IPS-18a (cell line): ENCODE results near the gene USP35.

Source experiments
- H3K27ac ChIP-seq: one replicate; pipeline ENCODE4 v1.5.1; 2013; ENCODE audit warnings: low read length
- H3K27me3 ChIP-seq: one replicate; pipeline ENCODE4 v1.6.1; 2013; ENCODE audit warnings: mild to moderate bottlenecking, low read length; ENCODE audit not compliant: control insufficient read depth, insufficient read depth
- H3K36me3 ChIP-seq: one replicate; pipeline ENCODE4 v1.6.1; 2013; ENCODE audit warnings: low read depth, low read length; ENCODE audit not compliant: control insufficient read depth
- H3K4me1 ChIP-seq: one replicate; pipeline ENCODE4 v1.6.1; 2013; ENCODE audit warnings: low read depth, low read length; ENCODE audit not compliant: control insufficient read depth
- H3K4me3 ChIP-seq: one replicate; pipeline ENCODE4 v1.5.1; 2013; ENCODE audit warnings: low read length
- H3K9ac ChIP-seq: one replicate; pipeline ENCODE4 v1.6.1; 2013; ENCODE audit warnings: mild to moderate bottlenecking, low read length, moderate library complexity
- H3K9me3 ChIP-seq: one replicate; pipeline ENCODE4 v1.6.1; 2013; ENCODE audit warnings: low read depth, low read length; ENCODE audit not compliant: control insufficient read depth

Gene USP35

GRCh38 chr11:78192223-78192719, 3.6 kb downstream of the USP35 start:
- no peaks in the 10 kb centered on the region for H3K27me3 ChIP-seq
- no peak overlapping the region for H3K4me3 ChIP-seq
- no peaks in the 10 kb centered on the region for H3K9me3 ChIP-seq
- H3K27ac ChIP-seq, result no peak overlapping the region
- no peak overlapping the region for H3K9ac ChIP-seq
- H3K36me3 ChIP-seq, result no peaks in the 10 kb centered on the region
- H3K4me1 ChIP-seq, result peaks cover 4% of the 10 kb centered on the region

- Histone ChIP-seq H3K4me1 (no peaks in the 10 kb centered on the region), H3K36me3 (no peaks in the 10 kb centered on the region), H3K4me3 (no peak overlapping the region), H3K27me3 (no peaks in the 10 kb centered on the region), H3K27ac (no peak overlapping the region), H3K9me3 (no peaks in the 10 kb centered on the region), H3K9ac (no peak overlapping the region)
These were observed 4.2 kb downstream of the USP35 start for GRCh38 chr11:78192911-78193351.

DNA sequence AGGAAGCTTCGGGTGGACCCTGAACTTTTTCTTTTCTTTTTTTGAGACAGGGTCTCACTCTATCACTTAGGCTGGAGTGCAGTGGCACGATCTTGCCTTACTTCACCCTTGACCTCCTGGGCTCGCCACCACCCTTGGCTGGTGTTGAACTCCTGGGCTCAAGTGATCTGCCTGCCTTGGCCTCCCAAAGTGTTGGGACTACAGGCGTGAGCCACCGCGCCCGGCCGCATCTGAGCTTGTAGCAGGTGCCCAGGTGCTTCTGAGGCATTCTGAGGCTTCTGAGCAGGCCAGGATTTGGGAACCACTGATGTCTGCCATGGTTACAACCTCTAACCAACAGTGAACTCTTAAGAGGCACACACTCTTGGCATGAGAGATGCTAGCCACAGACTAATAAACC, 5.1 kb downstream of the USP35 start:
- no peaks in the 10 kb centered on the region for H3K4me1 ChIP-seq
- no peak overlapping the region for H3K27ac ChIP-seq
- no peaks in the 10 kb centered on the region for H3K36me3 ChIP-seq

GRCh38 chr11:78194490-78194889, 5.8 kb downstream of the USP35 start:
- no peaks in the 10 kb centered on the region for H3K4me1 ChIP-seq
- H3K9ac ChIP-seq, result no peak overlapping the region
- H3K9me3 ChIP-seq, result no peaks in the 10 kb centered on the region
- no peak overlapping the region for H3K27ac ChIP-seq
- no peaks in the 10 kb centered on the region for H3K27me3 ChIP-seq
- H3K36me3 ChIP-seq, result no peaks in the 10 kb centered on the region
- no peak overlapping the region for H3K4me3 ChIP-seq

More for the DNA sequence above, 5.1 kb downstream of the USP35 start:
- no peaks in the 10 kb centered on the region for H3K27me3 ChIP-seq
- no peak overlapping the region for H3K4me3 ChIP-seq
- H3K9ac ChIP-seq, result no peak overlapping the region
- H3K9me3 ChIP-seq, result no peaks in the 10 kb centered on the region

DNA sequence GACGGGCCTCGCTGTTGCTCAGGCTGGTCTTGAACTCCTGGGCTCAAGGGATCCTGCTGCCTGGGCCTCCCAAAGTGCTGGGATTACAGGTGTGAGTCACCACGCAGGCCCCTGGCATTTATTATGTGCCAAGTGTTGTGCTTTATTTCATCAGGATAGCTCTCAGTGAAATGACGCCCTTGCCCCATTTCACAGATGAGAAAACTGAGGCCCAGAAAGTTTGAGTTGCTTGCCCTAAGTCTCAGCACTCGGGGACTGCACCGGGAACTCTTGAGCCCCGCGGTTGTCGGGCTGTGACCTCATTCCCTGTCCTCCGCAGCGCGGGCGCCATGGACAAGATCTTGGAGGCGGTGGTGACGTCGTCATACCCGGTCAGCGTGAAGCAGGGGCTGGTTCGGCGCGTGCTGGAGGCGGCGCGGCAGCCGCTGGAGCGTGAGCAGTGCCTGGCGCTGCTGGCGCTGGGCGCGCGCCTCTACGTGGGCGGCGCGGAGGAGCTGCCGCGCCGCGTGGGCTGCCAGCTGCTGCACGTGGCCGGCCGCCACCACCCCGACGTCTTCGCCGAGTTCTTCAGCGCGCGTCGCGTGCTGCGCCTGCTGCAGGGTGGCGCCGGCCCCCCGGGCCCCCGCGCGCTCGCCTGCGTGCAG, 7.3 kb downstream of the USP35 start:
- H3K36me3 ChIP-seq, result no peaks in the 10 kb centered on the region
- H3K9me3 ChIP-seq, result no peaks in the 10 kb centered on the region
- H3K9ac ChIP-seq, result no peak overlapping the region
- H3K27me3 ChIP-seq, result no peaks in the 10 kb centered on the region
- no peak overlapping the region for H3K27ac ChIP-seq
- H3K4me3 ChIP-seq, result no peak overlapping the region
- H3K4me1 ChIP-seq, result no peaks in the 10 kb centered on the region

GRCh38 chr11:78196661-78197091, 8.0 kb downstream of the USP35 start:
- Histone ChIP-seq H3K27ac (no peak overlapping the region), H3K27me3 (no peaks in the 10 kb centered on the region), H3K9ac (no peak overlapping the region), H3K4me3 (no peak overlapping the region), H3K4me1 (no peaks in the 10 kb centered on the region), H3K9me3 (no peaks in the 10 kb centered on the region), H3K36me3 (no peaks in the 10 kb centered on the region)

DNA sequence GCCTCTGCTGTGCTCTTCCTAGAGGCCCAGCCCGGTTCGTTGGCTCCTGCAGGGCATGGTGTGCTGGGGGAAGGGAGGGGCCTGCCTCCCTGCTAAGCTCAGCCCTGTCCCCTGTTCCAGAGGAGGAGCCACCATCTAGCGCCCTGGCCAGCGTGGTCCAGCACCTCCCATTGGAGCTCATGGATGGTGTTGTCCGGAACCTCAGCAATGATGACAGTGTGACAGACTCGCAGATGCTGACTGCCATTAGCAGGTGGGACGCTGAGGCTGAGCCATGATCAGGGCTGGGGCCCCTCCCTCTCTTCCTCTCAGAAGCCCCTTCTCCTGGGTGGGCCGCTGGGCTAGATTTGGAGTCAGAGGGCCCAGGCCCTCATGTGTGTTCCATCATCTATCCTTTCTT, 9.1 kb downstream of the USP35 start:
- Histone ChIP-seq H3K9ac (no peak overlapping the region), H3K4me1 (no peaks in the 10 kb centered on the region), H3K27me3 (no peaks in the 10 kb centered on the region)

GRCh38 chr11:78199015-78199652, 10.4 kb downstream of the USP35 start:
- no peak overlapping the region for H3K27ac ChIP-seq
- H3K36me3 ChIP-seq, result no peaks in the 10 kb centered on the region

More for the DNA sequence above, 9.1 kb downstream of the USP35 start:
- Histone ChIP-seq H3K27ac (no peak overlapping the region), H3K9me3 (no peaks in the 10 kb centered on the region), H3K36me3 (no peaks in the 10 kb centered on the region), H3K4me3 (no peak overlapping the region)

DNA sequence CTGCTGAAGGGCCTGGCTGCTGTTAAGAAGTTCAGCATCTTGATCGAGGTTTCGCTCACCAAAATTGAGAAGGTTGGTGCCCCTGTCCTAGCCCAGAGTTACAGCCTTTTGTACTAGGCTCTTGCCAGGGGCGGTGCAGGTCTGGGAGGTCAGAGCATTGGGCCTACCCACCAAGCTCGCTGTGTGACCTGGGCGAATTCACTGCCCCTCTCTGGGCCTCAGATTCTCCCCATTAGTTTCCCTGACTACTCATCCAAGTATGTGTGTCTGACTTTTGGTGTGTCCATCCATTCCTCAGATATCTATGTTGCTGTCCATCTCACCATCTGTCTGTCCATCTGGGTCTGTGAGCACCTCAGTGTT, 10.9 kb downstream of the USP35 start:
- H3K9me3 ChIP-seq, result no peaks in the 10 kb centered on the region
- no peak overlapping the region for H3K9ac ChIP-seq
- H3K36me3 ChIP-seq, result no peaks in the 10 kb centered on the region
- H3K27ac ChIP-seq, result no peak overlapping the region
- H3K27me3 ChIP-seq, result no peaks in the 10 kb centered on the region
- no peak overlapping the region for H3K4me3 ChIP-seq
- no peaks in the 10 kb centered on the region for H3K4me1 ChIP-seq

More at GRCh38 chr11:78199015-78199652, 10.4 kb downstream of the USP35 start:
- Histone ChIP-seq H3K4me1 (no peaks in the 10 kb centered on the region), H3K4me3 (no peak overlapping the region), H3K9ac (no peak overlapping the region), H3K27me3 (no peaks in the 10 kb centered on the region), H3K9me3 (no peaks in the 10 kb centered on the region)

DNA sequence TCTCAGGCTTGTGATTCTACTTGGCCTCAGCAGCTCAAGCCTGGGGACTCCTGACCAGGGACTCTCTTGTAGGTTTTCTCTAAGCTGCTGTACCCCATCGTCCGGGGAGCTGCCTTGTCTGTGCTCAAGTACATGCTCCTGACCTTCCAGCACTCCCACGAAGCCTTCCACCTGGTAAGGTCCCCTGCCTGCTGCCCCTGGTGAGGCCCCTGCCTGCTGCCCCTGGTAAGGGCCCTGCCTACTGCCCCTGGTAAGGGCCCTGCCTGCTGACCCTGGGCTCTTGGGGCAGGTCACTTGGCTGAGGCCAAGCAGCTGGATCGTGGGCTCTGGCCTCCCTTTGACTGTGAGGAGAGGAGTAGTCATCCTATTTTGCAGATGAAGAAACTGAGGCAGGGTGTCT, 11.3 kb downstream of the USP35 start:
- Histone ChIP-seq H3K9me3 (no peaks in the 10 kb centered on the region), H3K4me1 (no peaks in the 10 kb centered on the region), H3K9ac (no peak overlapping the region), H3K4me3 (no peak overlapping the region), H3K27ac (no peak overlapping the region), H3K36me3 (no peaks in the 10 kb centered on the region), H3K27me3 (no peaks in the 10 kb centered on the region)

GRCh38 chr11:78200553-78200952, 11.8 kb downstream of the USP35 start:
- H3K4me3 ChIP-seq, result no peak overlapping the region
- no peaks in the 10 kb centered on the region for H3K36me3 ChIP-seq
- no peaks in the 10 kb centered on the region for H3K4me1 ChIP-seq
- no peaks in the 10 kb centered on the region for H3K27me3 ChIP-seq
- no peak overlapping the region for H3K27ac ChIP-seq
- H3K9me3 ChIP-seq, result no peaks in the 10 kb centered on the region
- H3K9ac ChIP-seq, result no peak overlapping the region
